Thoracic aorta (tissue), 2 donors: Measurements from ENCODE around the gene GNG7. TPM values are rescaled to one million over a fixed set of nuclear protein-coding genes. Genes with fewer than 3 reads are reported as not detected.
A peak's percentile ranks its signal among the peaks of the same experiment; 100 is the strongest.

Source experiments
- ATAC-seq: fragments of 150-250 bp; one replicate; pipeline ENCODE4 v1.8.0; 2017; ENCODE audit warnings: low read depth; ENCODE audit not compliant: insufficient number of reproducible peaks, low FRiP score
- DNase-seq: peaks from one replicate; pipeline ENCODE4 v3.0.0-alpha.2; 2020; ENCODE audit warnings: low spot score
- H3K27ac ChIP-seq, 2 donors: fragments of 200-600 bp; sonication (generic); 1 replicate in 1 of 2; 2 replicates in 1 of 2; pipeline ENCODE4 v1.5.1; 2016; ENCODE audit warnings: mild to moderate bottlenecking in 2 of 2, moderate library complexity in 2 of 2
- H3K27me3 ChIP-seq: fragments of 200-600 bp; sonication (generic); replicated peaks from 2 replicates; pipeline ENCODE4 v1.6.0; 2016; ENCODE audit warnings: mild to moderate bottlenecking; ENCODE audit not compliant: insufficient read depth
- H3K36me3 ChIP-seq: fragments of 200-600 bp; sonication (generic); one replicate; pipeline ENCODE4 v1.5.1; 2016
- H3K4me1 ChIP-seq, 2 donors: fragments of 200-600 bp; sonication (generic); 1 replicate in 1 of 2; 2 replicates in 1 of 2; pipeline versions ENCODE4 v1.5.1 to v1.6.0; 2016; ENCODE audit warnings: low read depth in 2 of 2, mild to moderate bottlenecking in 1 of 2; ENCODE audit not compliant: control insufficient read depth in 1 of 2
- H3K4me3 ChIP-seq: fragments of 200-600 bp; sonication (generic); 2 replicates; pipeline ENCODE4 v1.5.1; 2016; ENCODE audit warnings: mild to moderate bottlenecking
- H3K9me3 ChIP-seq: fragments of 200-600 bp; sonication (generic); 2 replicates; pipeline ENCODE4 v1.5.1; 2016
- CTCF ChIP-seq: fragments of 200-600 bp; sonication (generic); IDR thresholded peaks from one replicate; pipeline ENCODE4 v1.5.1; 2019; ENCODE audit warnings: antibody characterized with exemption
- total RNA-seq, 2 donors: library from RNA; depleted of rRNA; stranded (reverse); fragments of >200 nt; gene quantifications; one replicate each; pipeline versions ENCODE4 v1.1.0 to v1.2.3, GENCODE V29; 2016

Gene GNG7
- total RNA-seq, 2 donors from 2014 or later: 2.3 to 3.2 TPM

- no peaks in the 10 kb centered on the region for H3K9me3 ChIP-seq
- DNase-seq (no peak), ATAC-seq (no peak)
- no peak overlapping the region for H3K4me3 ChIP-seq
- peaks cover 2 to 18% of the 10 kb centered on the region in 2 donors for H3K4me1 ChIP-seq
- no peaks in the 10 kb centered on the region for H3K27me3 ChIP-seq
- no peak overlapping the region for H3K27ac ChIP-seq
- no peak for TF ChIP-seq CTCF
- H3K36me3 ChIP-seq: no peaks in the 10 kb centered on the region
These were observed 61.2 kb downstream of the GNG7 start for GRCh38 chr19:2641332-2641698.

- H3K27me3 ChIP-seq: no peaks in the 10 kb centered on the region
- no peak for TF ChIP-seq CTCF
- peaks cover 6 to 23% of the 10 kb centered on the region in 2 donors for H3K4me1 ChIP-seq
- H3K4me3 ChIP-seq: no peak overlapping the region
- no peak overlapping the region for H3K27ac ChIP-seq
- ATAC-seq (no peak), DNase-seq (no peak)
- H3K9me3 ChIP-seq: no peaks in the 10 kb centered on the region
- no peaks in the 10 kb centered on the region for H3K36me3 ChIP-seq
These were observed 61.7 kb downstream of the GNG7 start for GRCh38 chr19:2640563-2641331.

- no peak for TF ChIP-seq CTCF
- DNase-seq (no peak), ATAC-seq (no peak)
- Histone ChIP-seq H3K9me3 (no peaks in the 10 kb centered on the region), H3K36me3 (no peaks in the 10 kb centered on the region), H3K27ac (no peak overlapping the region), H3K27me3 (no peaks in the 10 kb centered on the region), H3K4me1 (peaks cover 12 to 31% of the 10 kb centered on the region in 2 donors), H3K4me3 (no peak overlapping the region)
These were observed 62.5 kb downstream of the GNG7 start for GRCh38 chr19:2639999-2640398.

GRCh38 chr19:2638417-2638940 is 64.0 kb downstream of the GNG7 start:
- TF ChIP-seq CTCF: no peak
- DNase-seq (no peak), ATAC-seq (no peak)
- no peaks in the 10 kb centered on the region for H3K9me3 ChIP-seq
- H3K36me3 ChIP-seq: no peaks in the 10 kb centered on the region
- H3K4me3 ChIP-seq: no peak overlapping the region
- H3K27me3 ChIP-seq: no peaks in the 10 kb centered on the region
- H3K4me1 ChIP-seq: peaks cover 21 to 44% of the 10 kb centered on the region in 2 donors
- H3K27ac ChIP-seq: no peak overlapping the region

- peak; percentile 98 for TF ChIP-seq CTCF
- DNase-seq (no peak), ATAC-seq (no peak)
- no peaks in the 10 kb centered on the region for H3K36me3 ChIP-seq
- H3K4me1 ChIP-seq: peaks cover 21 to 52% of the 10 kb centered on the region in 2 donors
- H3K27ac ChIP-seq: no peak overlapping the region
- peak overlapping the region; percentile 23 for H3K4me3 ChIP-seq
- H3K9me3 ChIP-seq: no peaks in the 10 kb centered on the region
- no peaks in the 10 kb centered on the region for H3K27me3 ChIP-seq
These were observed 65.4 kb downstream of the GNG7 start for GRCh38 chr19:2636897-2637683.
